ENCODE measurements around the gene PDILT.

DNA sequence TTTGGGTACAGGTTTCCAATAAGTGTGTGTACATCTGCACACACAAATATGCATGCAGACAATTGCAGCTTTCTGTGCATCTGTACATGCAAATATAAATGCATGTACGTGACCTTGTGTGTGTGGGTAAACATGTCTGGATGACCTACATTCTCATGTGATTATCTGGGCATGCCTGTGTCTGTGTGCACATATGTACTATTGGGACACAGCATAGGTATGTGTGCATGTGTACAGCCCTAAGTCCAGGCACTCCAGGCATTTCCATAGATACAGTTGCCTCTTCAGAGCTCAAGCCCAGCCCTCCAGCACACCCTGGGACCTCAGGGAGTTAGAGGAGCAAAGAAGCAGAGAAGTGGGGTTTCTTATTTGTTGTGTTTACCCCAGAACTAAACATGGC, 70.1 kb downstream of the PDILT start:
- TF ChIP-seq, protein P1, sequence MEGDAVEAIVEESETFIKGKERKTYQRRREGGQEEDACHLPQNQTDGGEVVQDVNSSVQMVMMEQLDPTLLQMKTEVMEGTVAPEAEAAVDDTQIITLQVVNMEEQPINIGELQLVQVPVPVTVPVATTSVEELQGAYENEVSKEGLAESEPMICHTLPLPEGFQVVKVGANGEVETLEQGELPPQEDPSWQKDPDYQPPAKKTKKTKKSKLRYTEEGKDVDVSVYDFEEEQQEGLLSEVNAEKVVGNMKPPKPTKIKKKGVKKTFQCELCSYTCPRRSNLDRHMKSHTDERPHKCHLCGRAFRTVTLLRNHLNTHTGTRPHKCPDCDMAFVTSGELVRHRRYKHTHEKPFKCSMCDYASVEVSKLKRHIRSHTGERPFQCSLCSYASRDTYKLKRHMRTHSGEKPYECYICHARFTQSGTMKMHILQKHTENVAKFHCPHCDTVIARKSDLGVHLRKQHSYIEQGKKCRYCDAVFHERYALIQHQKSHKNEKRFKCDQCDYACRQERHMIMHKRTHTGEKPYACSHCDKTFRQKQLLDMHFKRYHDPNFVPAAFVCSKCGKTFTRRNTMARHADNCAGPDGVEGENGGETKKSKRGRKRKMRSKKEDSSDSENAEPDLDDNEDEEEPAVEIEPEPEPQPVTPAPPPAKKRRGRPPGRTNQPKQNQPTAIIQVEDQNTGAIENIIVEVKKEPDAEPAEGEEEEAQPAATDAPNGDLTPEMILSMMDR (IDR thresholded peaks at IDR 0.05): no peak
- TF ChIP-seq POLR2A (IDR thresholded peaks at IDR 0.05): no peak

All from thyroid gland (tissue), 4 donors.